G401 (cell line): ENCODE measurements around the gene CFAP58. TPM values are rescaled to one million over a fixed set of nuclear protein-coding genes. Genes with fewer than 3 reads are reported as not detected.
A peak's percentile ranks its signal among the peaks of the same experiment; 100 is the strongest.

Source experiments
- DNase-seq: peaks from one replicate; pipeline ENCODE4 v3.0.0-alpha.2; 2015; ENCODE audit warnings: low spot score
- in situ Hi-C: cut with HindIII; loops from 2 replicates; pipeline ENCODE4 v1.10.0; 2016; ENCODE audit warnings: low sequenced_read_pairs, mixed read lengths
- total RNA-seq: library from RNA; depleted of rRNA; stranded (reverse); fragments of >200 nt; shearing (Covaris generic); gene quantifications from 2 replicates; pipeline ENCODE4 v1.2.3, GENCODE V29; 2014; rRNA removed

CFAP58 gene, protein sequence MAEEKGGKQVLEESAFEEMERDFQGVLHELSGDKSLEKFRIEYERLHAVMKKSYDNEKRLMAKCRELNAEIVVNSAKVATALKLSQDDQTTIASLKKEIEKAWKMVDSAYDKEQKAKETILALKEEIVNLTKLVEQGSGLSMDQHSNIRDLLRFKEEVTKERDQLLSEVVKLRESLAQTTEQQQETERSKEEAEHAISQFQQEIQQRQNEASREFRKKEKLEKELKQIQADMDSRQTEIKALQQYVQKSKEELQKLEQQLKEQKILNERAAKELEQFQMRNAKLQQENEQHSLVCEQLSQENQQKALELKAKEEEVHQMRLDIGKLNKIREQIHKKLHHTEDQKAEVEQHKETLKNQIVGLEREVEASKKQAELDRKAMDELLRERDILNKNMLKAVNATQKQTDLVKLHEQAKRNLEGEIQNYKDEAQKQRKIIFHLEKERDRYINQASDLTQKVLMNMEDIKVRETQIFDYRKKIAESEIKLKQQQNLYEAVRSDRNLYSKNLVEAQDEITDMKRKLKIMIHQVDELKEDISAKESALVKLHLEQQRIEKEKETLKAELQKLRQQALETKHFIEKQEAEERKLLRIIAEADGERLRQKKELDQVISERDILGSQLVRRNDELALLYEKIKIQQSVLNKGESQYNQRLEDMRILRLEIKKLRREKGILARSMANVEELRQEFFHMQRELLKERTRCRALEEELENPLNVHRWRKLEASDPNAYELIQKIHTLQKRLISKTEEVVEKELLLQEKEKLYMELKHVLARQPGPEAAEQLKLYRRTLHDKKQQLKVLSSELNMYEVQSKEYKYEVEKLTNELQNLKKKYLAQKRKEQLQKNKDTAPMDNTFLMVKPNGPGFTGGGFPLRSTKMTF
- total RNA-seq = 0.37 and 2.0 TPM in 2 replicates

DNA sequence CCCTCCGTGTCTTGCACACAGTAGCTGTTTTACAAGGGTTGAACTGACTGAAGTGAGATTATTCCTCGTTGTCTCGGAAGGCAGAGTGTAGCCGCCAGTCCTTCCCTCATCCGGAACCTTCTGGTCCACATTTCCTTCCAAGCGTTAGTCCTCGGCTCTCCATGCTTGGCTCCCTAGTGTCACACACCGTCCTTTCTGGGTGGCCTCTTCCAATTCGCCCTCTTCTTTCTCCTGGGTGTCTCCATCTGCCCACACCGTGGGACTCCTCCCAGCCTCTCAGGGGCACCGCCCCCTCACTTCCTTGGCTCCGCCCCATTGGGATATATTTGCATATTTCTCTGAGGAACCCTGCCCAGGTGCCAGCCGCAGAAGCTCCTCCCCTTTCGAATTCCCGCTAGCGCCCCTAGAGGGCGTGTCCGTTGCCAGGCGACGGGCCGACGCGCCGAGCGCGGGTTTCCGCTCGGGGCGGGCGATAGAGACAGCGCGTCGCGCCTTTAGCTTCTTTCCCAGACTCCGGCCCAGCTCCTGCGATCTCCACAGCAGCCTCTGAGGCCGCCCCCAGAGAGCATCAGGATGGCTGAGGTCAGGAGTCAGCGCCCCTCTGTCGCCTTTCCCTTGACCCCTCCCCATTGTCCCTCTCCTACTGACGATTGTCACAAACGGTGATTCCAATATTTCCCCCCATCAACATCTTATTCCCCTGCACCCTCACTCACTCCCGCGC, at the start of gene CFAP58:
TSS of gene CFAP58 (plus strand) at position 509 of the 724 bp plus-strand sequence. CDS start at position 574, 65 bp downstream.
- DNase-seq = peak; percentile 81
- in situ Hi-C loops = no loop called here

- in situ Hi-C loops = no loop called here
- DNase-seq = no peak
Measured at GRCh38 chr10:104304356-104304745, 49.3 kb upstream of the CFAP58 start.

DNA sequence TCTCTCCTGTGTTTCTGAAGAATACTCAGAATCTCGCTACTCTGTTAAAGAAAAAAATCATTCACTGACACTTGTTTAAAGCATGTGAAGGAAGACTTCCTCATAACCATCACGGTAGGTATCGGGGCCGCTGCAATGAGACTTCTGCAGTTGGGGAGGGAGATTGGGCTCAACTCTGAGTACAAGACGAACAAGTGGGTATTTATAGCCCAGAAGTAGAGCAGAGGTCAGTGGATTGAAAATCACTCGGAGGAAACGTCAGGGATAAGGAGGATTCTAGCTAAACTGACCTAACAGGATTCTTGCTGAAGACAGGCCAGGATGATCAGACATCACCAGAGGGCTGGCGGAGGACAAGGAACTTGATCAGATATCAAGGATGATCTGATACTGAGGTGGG, 48.7 kb upstream of the CFAP58 start:
- in situ Hi-C loops = no loop called here
- no peak for DNase-seq

DNA sequence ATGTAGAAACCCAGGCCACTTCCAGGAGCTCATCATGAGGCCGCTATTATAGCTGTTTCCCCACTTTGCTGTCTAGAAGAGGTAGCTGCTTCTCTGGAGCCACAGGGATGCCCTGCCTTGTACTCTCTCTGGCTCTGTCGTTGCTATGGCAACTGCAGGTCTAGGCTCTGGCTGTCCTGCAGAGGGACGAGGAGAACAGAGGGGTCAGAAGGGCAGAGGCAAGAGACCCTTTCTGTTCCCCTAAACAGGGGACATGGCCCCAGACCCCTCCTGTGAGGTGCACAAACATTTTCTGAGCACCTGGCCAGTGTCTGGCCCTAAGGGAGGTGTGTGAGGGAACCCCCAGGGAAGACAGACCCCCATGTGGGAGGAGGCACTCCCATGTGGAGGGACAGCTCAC, 46.7 kb upstream of the CFAP58 start:
- in situ Hi-C loops = no loop called here
- no peak for DNase-seq

- in situ Hi-C loops = no loop called here
- DNase-seq = no peak
Measured at GRCh38 chr10:104307576-104308438, 45.8 kb upstream of the CFAP58 start.

- in situ Hi-C loops = no loop called here
- DNase-seq = no peak
Measured at GRCh38 chr10:104308439-104308903, 45.2 kb upstream of the CFAP58 start.

GRCh38 chr10:104309980-104310978, 43.4 kb upstream of the CFAP58 start:
- in situ Hi-C loops = no loop called here
- DNase-seq = no peak

GRCh38 chr10:104311184-104311720, 42.4 kb upstream of the CFAP58 start:
- no peak for DNase-seq
- in situ Hi-C loops = no loop called here

DNA sequence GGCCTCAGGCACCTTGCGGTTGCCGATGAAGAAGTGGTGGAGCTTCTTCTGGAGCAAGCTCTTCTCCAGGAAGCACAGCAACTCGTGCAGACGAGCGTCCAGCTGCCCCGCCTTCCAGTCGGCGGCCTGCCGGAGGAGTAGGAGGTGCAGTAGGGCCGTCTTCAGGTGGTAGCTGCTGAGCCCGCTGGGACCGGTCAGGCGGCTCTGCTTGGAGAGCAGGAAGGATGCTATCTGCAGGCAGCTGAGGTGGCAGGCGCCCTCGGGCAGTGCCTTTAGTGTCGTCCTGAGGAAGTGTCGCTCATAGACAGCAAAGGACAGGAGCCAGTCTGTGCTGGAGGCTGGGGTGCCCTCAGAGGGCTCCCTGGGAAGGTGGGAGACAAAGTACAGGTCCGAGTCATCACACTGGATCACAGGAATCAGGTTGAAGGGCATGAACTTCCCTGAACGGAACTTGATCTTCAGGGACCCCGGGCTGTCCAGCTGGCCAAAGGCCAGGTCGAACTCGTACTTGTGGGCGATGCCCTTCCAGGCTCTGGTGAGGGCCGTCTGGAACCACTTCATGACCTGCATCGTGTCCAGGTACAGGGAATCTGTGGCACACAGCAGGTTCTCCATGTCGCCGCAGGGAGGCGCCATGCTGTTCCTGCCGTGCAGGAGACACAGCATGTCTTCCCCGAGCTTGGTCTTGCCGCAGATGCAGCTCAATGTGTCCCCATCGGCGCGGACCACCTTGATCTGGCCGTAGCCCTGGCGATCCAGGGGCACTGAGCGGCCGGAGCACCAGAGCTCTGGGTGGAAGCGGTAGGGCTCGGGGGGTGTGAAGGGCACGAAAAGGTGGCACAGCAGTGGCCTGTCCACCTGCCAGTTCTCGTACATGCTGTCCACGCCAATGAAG, 38.8 kb upstream of the CFAP58 start:
- in situ Hi-C loops = no loop called here
- no peak for DNase-seq

DNA sequence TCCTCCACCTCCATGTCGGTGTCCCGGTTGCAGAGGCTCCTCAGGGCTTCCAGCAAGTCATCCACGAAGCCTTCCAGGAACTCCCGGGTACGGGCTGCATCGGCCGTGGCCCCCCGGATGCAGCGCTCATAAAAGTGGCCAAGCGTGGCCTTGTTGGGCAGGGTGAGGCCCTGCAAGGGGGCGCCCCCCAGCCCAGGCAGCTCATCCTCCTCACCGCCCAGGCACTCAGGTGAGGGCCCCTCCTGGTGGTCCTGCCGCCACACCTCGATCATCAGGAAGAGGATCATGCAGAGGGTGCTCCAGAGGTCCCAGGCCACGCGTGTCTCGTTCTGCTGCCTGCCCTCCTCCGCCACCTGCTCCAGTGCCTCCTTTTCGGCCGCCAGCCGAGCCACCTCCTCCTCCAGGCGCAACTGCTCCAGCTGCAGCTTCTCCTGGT, 38.1 kb upstream of the CFAP58 start:
- in situ Hi-C loops = no loop called here
- DNase-seq = no peak

- no peak for DNase-seq
- in situ Hi-C loops = no loop called here
Measured at GRCh38 chr10:104316321-104317099, 37.1 kb upstream of the CFAP58 start.

DNA sequence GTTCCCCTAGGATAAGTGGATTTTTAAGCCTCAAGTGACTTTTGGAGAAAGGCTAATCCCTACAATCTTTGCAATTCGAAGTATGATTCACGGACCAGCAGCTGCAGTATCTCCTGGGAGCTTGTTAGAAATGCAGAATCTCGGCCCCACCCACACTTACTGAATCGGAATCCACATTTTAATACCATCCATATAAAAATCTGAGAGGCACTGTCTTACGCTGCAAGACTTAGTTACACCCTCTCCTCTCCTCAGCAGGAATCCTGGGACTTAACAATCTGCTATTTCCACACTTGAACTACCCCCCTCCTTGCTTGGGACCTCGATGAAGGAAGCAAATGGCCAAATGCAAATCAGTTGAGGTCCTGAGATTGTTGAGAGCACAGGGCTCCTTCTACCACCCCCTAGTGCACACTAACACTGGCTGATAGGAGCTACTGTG, 36.3 kb upstream of the CFAP58 start:
- in situ Hi-C loops = no loop called here
- no peak for DNase-seq

- no peak for DNase-seq
- in situ Hi-C loops = no loop called here
Measured at GRCh38 chr10:104317726-104318299, 35.8 kb upstream of the CFAP58 start.

DNA sequence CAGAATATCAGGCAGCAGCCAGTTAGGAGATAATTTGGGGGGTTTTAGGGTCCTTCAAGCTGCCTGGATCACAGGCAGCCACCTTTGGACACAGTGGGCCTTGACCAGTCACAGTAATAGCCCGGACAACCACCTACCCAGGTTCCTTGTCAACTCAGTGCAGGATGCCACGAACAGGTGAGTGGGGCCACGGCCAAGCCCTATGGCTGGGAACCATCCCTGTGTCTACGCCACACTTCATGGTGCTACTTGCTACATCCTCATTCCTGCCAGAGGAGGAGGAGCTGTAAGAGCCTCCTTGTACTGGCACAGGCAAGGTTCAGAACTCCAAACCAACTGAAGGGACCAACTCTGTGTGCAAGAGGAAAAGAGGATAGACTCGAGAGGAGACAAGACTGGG, 35.3 kb upstream of the CFAP58 start:
- in situ Hi-C loops = no loop called here
- no peak for DNase-seq
